SHP77 treated with DMSO at 0.1 percent for 48 hours (cell line): ENCODE data around the gene SMIM43.
"Not testable (repeated sequence)": the region's sequence is repeated elsewhere in the genome, so short reads cannot be mapped to it uniquely, and the experiment has no call there.

Source experiments
- DNase-seq: peaks from one replicate; lab custom pipeline; 2025; lab: John Stamatoyannopoulos, UW

The SMIM43 gene

GRCh38 chr4:121736735-121737351 lies 28.1 kb downstream of the SMIM43 start:
- no peak for DNase-seq

- DNase-seq = no peak
Measured at GRCh38 chr4:121734571-121734970, 30.4 kb downstream of the SMIM43 start.

GRCh38 chr4:121733942-121734341 lies 31.0 kb downstream of the SMIM43 start:
- no peak for DNase-seq

- DNase-seq = not testable (repeated sequence)
Measured at GRCh38 chr4:121729753-121730152, 35.2 kb downstream of the SMIM43 start.

- no peak for DNase-seq
Measured at GRCh38 chr4:121728798-121729226, 36.2 kb downstream of the SMIM43 start.

GRCh38 chr4:121728066-121728465 lies 36.9 kb downstream of the SMIM43 start:
- no peak for DNase-seq

- peak; percentile 41 for DNase-seq
Measured at GRCh38 chr4:121726642-121727268, 38.2 kb downstream of the SMIM43 start.

GRCh38 chr4:121724671-121725070 lies 40.3 kb downstream of the SMIM43 start:
- DNase-seq = no peak

GRCh38 chr4:121721700-121722099 lies 43.3 kb downstream of the SMIM43 start:
- DNase-seq = no peak

GRCh38 chr4:121720109-121720508 lies 44.9 kb downstream of the SMIM43 start:
- DNase-seq = no peak

- no peak for DNase-seq
Measured at GRCh38 chr4:121717680-121718237, 47.2 kb downstream of the SMIM43 start.

- no peak for DNase-seq
Measured at GRCh38 chr4:121714548-121714947, 50.4 kb downstream of the SMIM43 start.

GRCh38 chr4:121712783-121713182 lies 52.2 kb downstream of the SMIM43 start:
- DNase-seq = no peak

GRCh38 chr4:121712001-121712651 lies 52.8 kb downstream of the SMIM43 start:
- DNase-seq = no peak

- peak; percentile 41 for DNase-seq
Measured at GRCh38 chr4:121711263-121712000, 53.5 kb downstream of the SMIM43 start.

GRCh38 chr4:121709766-121710405 lies 55.1 kb downstream of the SMIM43 start:
- DNase-seq = no peak
